Activated naive CD4-positive, alpha-beta T cell treated with anti-CD3 and anti-CD28 coated beads, Interleukin-2, amount 50 U/mL, for 24 hours (primary cell): ENCODE results near the gene IMPA2.

Experiments used
- H3K27ac Mint-ChIP-seq: one replicate; pipeline ENCODE4 v1.8.0; 2021; ENCODE audit warnings: mild to moderate bottlenecking, mixed read lengths
- H3K27me3 Mint-ChIP-seq: one replicate; pipeline ENCODE4 v1.8.0; 2021; ENCODE audit warnings: mixed read lengths
- H3K36me3 Mint-ChIP-seq: one replicate; pipeline ENCODE4 v1.8.0; 2021; ENCODE audit warnings: mixed read lengths
- H3K4me1 Mint-ChIP-seq: one replicate; pipeline ENCODE4 v1.8.0; 2021; ENCODE audit warnings: mixed read lengths
- H3K4me3 Mint-ChIP-seq: one replicate; pipeline ENCODE4 v1.8.0; 2021; ENCODE audit warnings: mild to moderate bottlenecking, mixed read lengths
- H3K9me3 Mint-ChIP-seq: one replicate; pipeline ENCODE4 v1.8.0; 2021; ENCODE audit warnings: mixed read lengths

Gene IMPA2

GRCh38 chr18:11993264-11993916 lies 12.1 kb downstream of the IMPA2 start:
- Mint-ChIP-seq H3K4me3 (no peak overlapping the region), H3K9me3 (no peaks in the 10 kb centered on the region), H3K4me1 (peaks cover 9% of the 10 kb centered on the region), H3K36me3 (no peaks in the 10 kb centered on the region), H3K27me3 (no peaks in the 10 kb centered on the region), H3K27ac (no peak overlapping the region)

GRCh38 chr18:11994336-11994702 lies 13.0 kb downstream of the IMPA2 start:
- Mint-ChIP-seq H3K27ac (peak overlapping the region; percentile 15), H3K27me3 (no peaks in the 10 kb centered on the region), H3K4me3 (no peak overlapping the region), H3K9me3 (no peaks in the 10 kb centered on the region), H3K4me1 (peaks cover 9% of the 10 kb centered on the region), H3K36me3 (no peaks in the 10 kb centered on the region)

- no peaks in the 10 kb centered on the region for H3K9me3 Mint-ChIP-seq
- peak overlapping the region; percentile 15 for H3K27ac Mint-ChIP-seq
- H3K4me3 Mint-ChIP-seq = no peak overlapping the region
- H3K36me3 Mint-ChIP-seq = no peaks in the 10 kb centered on the region
- H3K4me1 Mint-ChIP-seq = peaks cover 9% of the 10 kb centered on the region
- H3K27me3 Mint-ChIP-seq = no peaks in the 10 kb centered on the region
Measured at GRCh38 chr18:11994703-11995444, 13.6 kb downstream of the IMPA2 start.

- Mint-ChIP-seq H3K36me3 (peaks cover 1% of the 10 kb centered on the region), H3K27ac (peak overlapping the region; percentile 60), H3K4me1 (peaks cover 9% of the 10 kb centered on the region), H3K9me3 (no peaks in the 10 kb centered on the region), H3K27me3 (no peaks in the 10 kb centered on the region), H3K4me3 (peak overlapping the region; percentile 48)
Measured at GRCh38 chr18:11995445-11996189, 14.3 kb downstream of the IMPA2 start.

GRCh38 chr18:11996190-11996754 lies 15.0 kb downstream of the IMPA2 start:
- Mint-ChIP-seq H3K4me3 (no peak overlapping the region), H3K27me3 (no peaks in the 10 kb centered on the region), H3K9me3 (no peaks in the 10 kb centered on the region), H3K4me1 (peaks cover 9% of the 10 kb centered on the region), H3K36me3 (peaks cover 1% of the 10 kb centered on the region), H3K27ac (no peak overlapping the region)

GRCh38 chr18:11996907-11997306 lies 15.6 kb downstream of the IMPA2 start:
- peaks cover 1% of the 10 kb centered on the region for H3K36me3 Mint-ChIP-seq
- no peak overlapping the region for H3K27ac Mint-ChIP-seq
- H3K27me3 Mint-ChIP-seq = no peaks in the 10 kb centered on the region
- H3K4me3 Mint-ChIP-seq = no peak overlapping the region
- H3K4me1 Mint-ChIP-seq = peaks cover 9% of the 10 kb centered on the region
- H3K9me3 Mint-ChIP-seq = no peaks in the 10 kb centered on the region

- H3K27ac Mint-ChIP-seq = no peak overlapping the region
- no peak overlapping the region for H3K4me3 Mint-ChIP-seq
- peaks cover 1% of the 10 kb centered on the region for H3K36me3 Mint-ChIP-seq
- H3K4me1 Mint-ChIP-seq = peaks cover 9% of the 10 kb centered on the region
- no peaks in the 10 kb centered on the region for H3K27me3 Mint-ChIP-seq
- H3K9me3 Mint-ChIP-seq = no peaks in the 10 kb centered on the region
Measured at GRCh38 chr18:11997466-11997865, 16.2 kb downstream of the IMPA2 start.

- Mint-ChIP-seq H3K9me3 (no peaks in the 10 kb centered on the region), H3K4me1 (peaks cover 9% of the 10 kb centered on the region), H3K27me3 (no peaks in the 10 kb centered on the region), H3K27ac (no peak overlapping the region), H3K4me3 (no peak overlapping the region), H3K36me3 (peaks cover 1% of the 10 kb centered on the region)
Measured at GRCh38 chr18:11998193-11998592, 16.9 kb downstream of the IMPA2 start.

GRCh38 chr18:11999429-11999828 lies 18.1 kb downstream of the IMPA2 start:
- H3K36me3 Mint-ChIP-seq = peaks cover 1% of the 10 kb centered on the region
- H3K4me1 Mint-ChIP-seq = peaks cover 9% of the 10 kb centered on the region
- H3K9me3 Mint-ChIP-seq = no peaks in the 10 kb centered on the region
- no peak overlapping the region for H3K27ac Mint-ChIP-seq
- H3K27me3 Mint-ChIP-seq = no peaks in the 10 kb centered on the region
- H3K4me3 Mint-ChIP-seq = no peak overlapping the region

GRCh38 chr18:12000072-12000659 lies 18.9 kb downstream of the IMPA2 start:
- no peaks in the 10 kb centered on the region for H3K27me3 Mint-ChIP-seq
- peaks cover 9% of the 10 kb centered on the region for H3K4me1 Mint-ChIP-seq
- H3K27ac Mint-ChIP-seq = no peak overlapping the region
- no peak overlapping the region for H3K4me3 Mint-ChIP-seq
- no peaks in the 10 kb centered on the region for H3K9me3 Mint-ChIP-seq
- peaks cover 1% of the 10 kb centered on the region for H3K36me3 Mint-ChIP-seq

GRCh38 chr18:12001421-12001820 lies 20.1 kb downstream of the IMPA2 start:
- Mint-ChIP-seq H3K9me3 (no peaks in the 10 kb centered on the region), H3K27ac (no peak overlapping the region), H3K4me1 (no peaks in the 10 kb centered on the region), H3K36me3 (peaks cover 1% of the 10 kb centered on the region), H3K4me3 (no peak overlapping the region), H3K27me3 (no peaks in the 10 kb centered on the region)

- Mint-ChIP-seq H3K4me1 (no peaks in the 10 kb centered on the region), H3K36me3 (peaks cover 1% of the 10 kb centered on the region), H3K27me3 (no peaks in the 10 kb centered on the region), H3K27ac (no peak overlapping the region), H3K9me3 (no peaks in the 10 kb centered on the region), H3K4me3 (no peak overlapping the region)
Measured at GRCh38 chr18:12003894-12004293, 22.6 kb downstream of the IMPA2 start.

- Mint-ChIP-seq H3K27me3 (no peaks in the 10 kb centered on the region), H3K9me3 (no peaks in the 10 kb centered on the region), H3K36me3 (no peaks in the 10 kb centered on the region), H3K27ac (no peak overlapping the region), H3K4me1 (no peaks in the 10 kb centered on the region), H3K4me3 (no peak overlapping the region)
Measured at GRCh38 chr18:12005538-12006487, 24.5 kb downstream of the IMPA2 start.

- no peaks in the 10 kb centered on the region for H3K4me1 Mint-ChIP-seq
- no peaks in the 10 kb centered on the region for H3K27me3 Mint-ChIP-seq
- H3K4me3 Mint-ChIP-seq = no peak overlapping the region
- no peak overlapping the region for H3K27ac Mint-ChIP-seq
- H3K36me3 Mint-ChIP-seq = no peaks in the 10 kb centered on the region
- H3K9me3 Mint-ChIP-seq = no peaks in the 10 kb centered on the region
Measured at GRCh38 chr18:12006488-12006840, 25.2 kb downstream of the IMPA2 start.

GRCh38 chr18:12007063-12007462 lies 25.8 kb downstream of the IMPA2 start:
- H3K36me3 Mint-ChIP-seq = no peaks in the 10 kb centered on the region
- H3K27me3 Mint-ChIP-seq = no peaks in the 10 kb centered on the region
- no peak overlapping the region for H3K4me3 Mint-ChIP-seq
- no peaks in the 10 kb centered on the region for H3K4me1 Mint-ChIP-seq
- H3K9me3 Mint-ChIP-seq = no peaks in the 10 kb centered on the region
- no peak overlapping the region for H3K27ac Mint-ChIP-seq
